ENCODE results near the gene AGBL3.
A peak's percentile ranks its signal among the peaks of the same experiment; 100 is the strongest.
"Not testable (repeated sequence)": the region's sequence is repeated elsewhere in the genome, so short reads cannot be mapped to it uniquely, and the experiment has no call there.

Gene AGBL3

GRCh38 chr7:135164357-135165061 is 178.2 kb downstream of the AGBL3 start:
- peaks cover 5% of the 10 kb centered on the region for H3K9me3 ChIP-seq (ENCODE audit: insufficient read depth, low read depth, low read length)
- no peaks in the 10 kb centered on the region for H3K27me3 ChIP-seq (ENCODE audit: insufficient read depth, low read length)
- peaks cover 46% of the 10 kb centered on the region for H3K36me3 ChIP-seq (ENCODE audit: insufficient read depth, low read depth, low read length)
- no peak overlapping the region for H3K9ac ChIP-seq (ENCODE audit: low read depth, low read length)
- no peak overlapping the region for H3K27ac ChIP-seq (ENCODE audit: low read length)
- H3K4me3 ChIP-seq (ENCODE audit: low read length) = no peak overlapping the region
- H3K4me1 ChIP-seq (ENCODE audit: insufficient read depth, low read length) = peaks cover 7% of the 10 kb centered on the region

GRCh38 chr7:135165862-135166261 is 179.6 kb downstream of the AGBL3 start:
- Histone ChIP-seq H3K36me3 (ENCODE audit: insufficient read depth, low read depth, low read length) (peaks cover 46% of the 10 kb centered on the region), H3K4me1 (ENCODE audit: insufficient read depth, low read length) (peaks cover 9% of the 10 kb centered on the region), H3K9ac (ENCODE audit: low read depth, low read length) (no peak overlapping the region), H3K27me3 (ENCODE audit: insufficient read depth, low read length) (no peaks in the 10 kb centered on the region), H3K9me3 (ENCODE audit: insufficient read depth, low read depth, low read length) (peaks cover 5% of the 10 kb centered on the region), H3K4me3 (ENCODE audit: low read length) (no peak overlapping the region), H3K27ac (ENCODE audit: low read length) (no peak overlapping the region)

DNA sequence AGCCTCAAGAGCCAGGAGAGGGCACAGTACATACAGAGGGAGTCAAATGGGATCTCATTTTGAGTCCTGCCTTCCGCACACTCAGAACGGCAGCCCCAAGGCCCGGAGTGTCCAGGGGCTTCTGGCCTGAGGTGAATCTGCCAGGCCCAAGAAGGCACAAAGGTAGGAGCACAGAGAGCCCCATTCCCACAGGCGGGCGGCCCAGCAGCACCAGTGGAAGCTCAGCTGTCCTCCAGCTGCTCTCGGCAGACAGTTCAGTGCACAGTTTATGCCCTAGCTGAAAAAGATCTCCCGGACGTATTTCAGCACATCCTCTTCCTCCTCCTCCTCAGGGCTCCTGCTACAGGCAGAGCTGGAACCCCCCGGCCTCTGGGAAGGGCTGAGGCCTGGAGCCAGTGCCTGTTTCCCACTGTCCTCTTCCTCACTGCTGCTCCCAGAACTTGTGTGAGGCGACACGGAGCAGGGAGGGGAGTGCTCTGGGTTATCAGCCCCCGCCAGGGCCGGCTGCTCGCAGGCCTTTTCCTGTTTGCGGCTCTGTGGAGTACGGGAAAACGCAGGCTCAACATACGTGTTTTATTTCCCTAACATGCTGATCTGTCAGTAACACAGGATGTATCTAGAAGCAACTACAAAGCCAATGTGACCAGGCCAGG is 180.2 kb downstream of the AGBL3 start:
- Histone ChIP-seq H3K27ac (ENCODE audit: low read length) (no peak overlapping the region), H3K36me3 (ENCODE audit: insufficient read depth, low read depth, low read length) (peaks cover 46% of the 10 kb centered on the region), H3K4me1 (ENCODE audit: insufficient read depth, low read length) (peaks cover 8% of the 10 kb centered on the region), H3K4me3 (ENCODE audit: low read length) (no peak overlapping the region), H3K9ac (ENCODE audit: low read depth, low read length) (no peak overlapping the region), H3K9me3 (ENCODE audit: insufficient read depth, low read depth, low read length) (peaks cover 5% of the 10 kb centered on the region), H3K27me3 (ENCODE audit: insufficient read depth, low read length) (no peaks in the 10 kb centered on the region)

GRCh38 chr7:135167365-135167917 is 181.1 kb downstream of the AGBL3 start:
- Histone ChIP-seq H3K9me3 (ENCODE audit: insufficient read depth, low read depth, low read length) (peaks cover 2% of the 10 kb centered on the region), H3K36me3 (ENCODE audit: insufficient read depth, low read depth, low read length) (peaks cover 46% of the 10 kb centered on the region), H3K4me3 (ENCODE audit: low read length) (no peak overlapping the region), H3K27me3 (ENCODE audit: insufficient read depth, low read length) (no peaks in the 10 kb centered on the region), H3K4me1 (ENCODE audit: insufficient read depth, low read length) (peaks cover 9% of the 10 kb centered on the region), H3K9ac (ENCODE audit: low read depth, low read length) (no peak overlapping the region), H3K27ac (ENCODE audit: low read length) (no peak overlapping the region)

DNA sequence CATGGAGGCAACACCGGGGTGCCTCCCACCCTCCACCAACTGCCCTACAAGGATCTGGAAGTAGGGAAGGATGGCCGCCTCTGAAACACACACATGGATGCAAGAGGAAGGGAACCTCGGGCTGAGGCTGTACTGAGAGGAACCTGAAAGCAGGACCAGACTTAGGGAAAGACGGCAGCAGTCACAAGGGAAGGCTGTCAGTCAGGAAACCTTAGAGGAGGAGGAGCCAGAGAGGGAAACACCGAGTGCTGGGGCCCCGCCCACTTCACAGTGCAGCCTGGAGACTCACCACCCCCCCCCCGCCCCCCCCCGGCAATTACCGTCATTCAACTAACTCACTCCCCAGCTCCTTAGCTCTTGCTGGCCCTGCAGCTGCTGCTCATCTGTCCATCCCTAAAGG is 181.7 kb downstream of the AGBL3 start:
- Histone ChIP-seq H3K9ac (ENCODE audit: low read depth, low read length) (no peak overlapping the region), H3K9me3 (ENCODE audit: insufficient read depth, low read depth, low read length) (no peaks in the 10 kb centered on the region), H3K27me3 (ENCODE audit: insufficient read depth, low read length) (no peaks in the 10 kb centered on the region), H3K4me1 (ENCODE audit: insufficient read depth, low read length) (peaks cover 9% of the 10 kb centered on the region), H3K36me3 (ENCODE audit: insufficient read depth, low read depth, low read length) (peaks cover 46% of the 10 kb centered on the region), H3K27ac (ENCODE audit: low read length) (no peak overlapping the region), H3K4me3 (ENCODE audit: low read length) (no peak overlapping the region)

DNA sequence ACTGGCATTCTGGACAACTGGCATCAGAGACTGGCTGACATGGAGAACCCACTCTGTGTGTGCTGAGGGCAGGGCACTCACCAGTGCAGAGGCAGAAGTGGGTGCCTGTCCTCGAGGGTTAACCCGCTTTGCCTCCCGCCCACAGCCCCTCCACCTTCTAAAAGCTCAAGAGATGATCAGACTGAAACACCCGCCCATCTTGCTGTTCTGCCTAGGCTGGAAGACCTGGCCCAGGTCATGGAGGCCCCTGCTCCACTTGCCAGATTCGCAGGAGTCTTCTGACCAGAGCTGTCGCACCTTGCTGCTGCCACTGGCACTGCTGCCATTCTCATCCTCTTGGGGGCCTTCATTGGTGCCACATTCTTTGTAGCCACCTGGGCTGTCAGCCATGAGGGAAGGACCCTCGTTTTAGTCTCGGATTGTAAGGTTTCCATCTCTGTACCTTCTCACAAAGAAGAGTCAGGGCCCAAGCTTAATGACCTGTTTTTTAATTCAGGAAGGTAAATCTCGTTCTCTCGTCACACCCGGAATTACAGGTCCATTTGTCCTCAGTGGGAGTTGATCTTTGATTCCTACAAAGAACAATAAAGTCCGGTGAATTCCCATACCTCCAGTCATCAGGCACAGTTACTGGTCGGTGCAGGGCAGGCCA is 182.3 kb downstream of the AGBL3 start:
- Histone ChIP-seq H3K4me1 (ENCODE audit: insufficient read depth, low read length) (peaks cover 9% of the 10 kb centered on the region), H3K27me3 (ENCODE audit: insufficient read depth, low read length) (no peaks in the 10 kb centered on the region), H3K9me3 (ENCODE audit: insufficient read depth, low read depth, low read length) (no peaks in the 10 kb centered on the region), H3K4me3 (ENCODE audit: low read length) (no peak overlapping the region), H3K9ac (ENCODE audit: low read depth, low read length) (no peak overlapping the region), H3K27ac (ENCODE audit: low read length) (no peak overlapping the region), H3K36me3 (ENCODE audit: insufficient read depth, low read depth, low read length) (peaks cover 46% of the 10 kb centered on the region)

DNA sequence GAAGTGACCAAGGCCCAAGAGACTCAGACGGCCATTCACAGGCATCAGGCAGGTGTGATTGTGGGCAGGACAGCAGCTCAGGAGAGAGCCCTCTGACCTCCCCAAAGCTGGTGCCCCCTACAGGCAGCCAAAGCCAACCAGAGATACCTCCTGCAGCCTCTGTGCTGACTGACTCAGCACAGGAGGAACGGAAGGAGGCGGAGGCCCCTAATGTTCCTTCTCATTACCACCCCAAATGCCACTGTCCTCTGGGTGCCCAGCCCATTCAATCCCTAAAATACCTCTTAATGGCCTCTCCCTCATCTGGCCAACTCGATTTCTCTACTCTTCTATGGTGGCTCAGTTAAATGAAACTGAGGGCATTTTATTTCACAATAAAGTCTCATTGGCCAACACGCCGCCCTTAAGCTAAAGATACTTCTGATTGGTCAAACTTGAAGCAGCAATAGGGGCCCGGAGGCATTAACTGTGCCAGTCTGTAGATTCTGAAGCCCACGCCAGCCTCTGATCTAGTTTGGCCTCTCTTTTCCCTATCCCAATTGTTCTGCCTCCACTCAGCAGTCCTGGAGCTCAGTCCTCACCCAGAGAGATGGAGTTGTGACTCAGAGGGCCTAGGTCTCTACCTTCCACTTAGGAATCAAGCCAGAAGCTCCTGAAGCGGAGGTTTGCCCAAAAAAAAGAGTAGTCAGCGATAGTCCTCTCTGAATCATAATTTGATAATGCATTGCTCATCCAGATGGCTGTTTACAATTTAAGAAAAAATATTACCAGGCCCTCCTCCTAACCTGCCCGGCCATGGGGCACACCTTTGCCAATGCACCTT is 183.0 kb downstream of the AGBL3 start:
- H3K9ac ChIP-seq (ENCODE audit: low read depth, low read length) = peak overlapping the region; percentile 84
- H3K27me3 ChIP-seq (ENCODE audit: insufficient read depth, low read length) = no peaks in the 10 kb centered on the region
- no peak overlapping the region for H3K27ac ChIP-seq (ENCODE audit: low read length)
- H3K4me3 ChIP-seq (ENCODE audit: low read length) = peak overlapping the region; percentile 88
- H3K9me3 ChIP-seq (ENCODE audit: insufficient read depth, low read depth, low read length) = no peaks in the 10 kb centered on the region
- H3K36me3 ChIP-seq (ENCODE audit: insufficient read depth, low read depth, low read length) = peaks cover 44% of the 10 kb centered on the region
- peaks cover 9% of the 10 kb centered on the region for H3K4me1 ChIP-seq (ENCODE audit: insufficient read depth, low read length)

GRCh38 chr7:135169964-135170273 is 183.6 kb downstream of the AGBL3 start:
- no peaks in the 10 kb centered on the region for H3K27me3 ChIP-seq (ENCODE audit: insufficient read depth, low read length)
- peak overlapping the region; percentile 88 for H3K4me3 ChIP-seq (ENCODE audit: low read length)
- peak overlapping the region; percentile 87 for H3K27ac ChIP-seq (ENCODE audit: low read length)
- H3K4me1 ChIP-seq (ENCODE audit: insufficient read depth, low read length) = peaks cover 9% of the 10 kb centered on the region
- peaks cover 39% of the 10 kb centered on the region for H3K36me3 ChIP-seq (ENCODE audit: insufficient read depth, low read depth, low read length)
- H3K9ac ChIP-seq (ENCODE audit: low read depth, low read length) = peak overlapping the region; percentile 84
- no peaks in the 10 kb centered on the region for H3K9me3 ChIP-seq (ENCODE audit: insufficient read depth, low read depth, low read length)

GRCh38 chr7:135170274-135170997 is 184.1 kb downstream of the AGBL3 start, which contains the start of gene CYREN:
CYREN (minus strand) TSS chr7:135170707; CDS start chr7:135168922, 1,785 bp downstream.
- H3K4me1 ChIP-seq (ENCODE audit: insufficient read depth, low read length) = peaks cover 9% of the 10 kb centered on the region
- peak within 1 kb of the TSS; percentile 84 for H3K9ac ChIP-seq (ENCODE audit: low read depth, low read length)
- no peaks in the 10 kb centered on the region for H3K9me3 ChIP-seq (ENCODE audit: insufficient read depth, low read depth, low read length)
- peaks cover 34% of the 10 kb centered on the region for H3K36me3 ChIP-seq (ENCODE audit: insufficient read depth, low read depth, low read length)
- H3K27me3 ChIP-seq (ENCODE audit: insufficient read depth, low read length) = no peaks in the 10 kb centered on the region
- peak within 1 kb of the TSS; percentile 88 for H3K4me3 ChIP-seq (ENCODE audit: low read length)
- peak within 1 kb of the TSS; percentile 87 for H3K27ac ChIP-seq (ENCODE audit: low read length)

DNA sequence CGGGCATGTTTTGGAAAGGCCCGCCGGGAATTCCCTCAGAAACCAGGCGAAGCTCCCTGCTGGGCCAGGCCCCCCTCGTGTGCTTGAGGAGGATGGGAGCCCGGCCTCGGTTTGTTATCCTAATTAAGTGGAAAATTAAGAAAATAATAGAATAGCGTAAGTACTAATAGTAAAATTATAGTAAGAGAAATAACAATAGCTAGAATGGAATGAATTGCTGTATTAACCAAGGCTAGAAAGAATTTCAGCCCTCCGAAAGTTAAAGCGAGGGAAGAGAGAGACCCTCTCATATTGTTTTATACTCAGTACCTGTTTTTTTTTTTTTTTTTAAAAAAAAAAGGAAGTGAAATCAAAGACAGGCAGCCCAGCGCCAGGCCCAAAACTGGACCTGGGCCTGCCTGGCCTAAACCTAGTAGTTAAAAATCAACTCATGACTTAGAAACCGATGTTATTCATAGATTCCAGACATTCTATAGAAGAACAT is 184.7 kb downstream of the AGBL3 start:
- peak overlapping the region; percentile 88; the same call in 1 of the 2 replicates for H3K4me3 ChIP-seq (ENCODE audit: low read length)
- not testable (repeated sequence) for H3K9me3 ChIP-seq (ENCODE audit: insufficient read depth, low read depth, low read length); H3K27me3 ChIP-seq (ENCODE audit: insufficient read depth, low read length); H3K4me1 ChIP-seq (ENCODE audit: insufficient read depth, low read length); H3K27ac ChIP-seq (ENCODE audit: low read length)
- peak overlapping the region; percentile 84; the same call in 1 of the 2 replicates for H3K9ac ChIP-seq (ENCODE audit: low read depth, low read length)
- peaks cover 28% of the 10 kb centered on the region for H3K36me3 ChIP-seq (ENCODE audit: insufficient read depth, low read depth, low read length)
